Left renal cortex interstitium (tissue), 4 donors: ENCODE data around the gene KCNT1. TPM values are rescaled to one million over a fixed set of nuclear protein-coding genes. Genes with fewer than 3 reads are reported as not detected.
"Not testable (repeated sequence)": the region's sequence is repeated elsewhere in the genome, so short reads cannot be mapped to it uniquely, and the experiment has no call there.

Source experiments
- DNase-seq, 4 donors: peaks; one replicate each; pipeline ENCODE4 v3.0.0-alpha.2; 2013; ENCODE audit warnings: low read depth in 4 of 4, low spot score in 2 of 4, missing footprints in 1 of 4
- polyA plus RNA-seq, 4 donors: library from polyadenylated mRNA; unstranded; fragments of 120-200 nt; gene quantifications; one replicate each; pipeline ENCODE4 v1.2.1, GENCODE V29; 2013; ENCODE audit not compliant: insufficient read length in 4 of 4

KCNT1 gene
- under 1 TPM; 0.06 to 0.38 (median 0.21) TPM for polyA plus RNA-seq

- DNase-seq, result peak in 2 of 4 donors; percentile 32 to 62
Measured at GRCh38 chr9:135701959-135702721, at the start of gene KCNT1. TSS of gene KCNT1 (plus strand) at chr9:135702185. CDS start at chr9:135702259, 74 bp downstream.

GRCh38 chr9:135655317-135655716 lies 46.7 kb upstream of the KCNT1 start:
- no peak for DNase-seq

GRCh38 chr9:135657416-135657815 lies 44.6 kb upstream of the KCNT1 start:
- DNase-seq, result no peak

- DNase-seq, result no peak
Measured at GRCh38 chr9:135659252-135659651, 42.7 kb upstream of the KCNT1 start.

- no peak for DNase-seq
Measured at GRCh38 chr9:135660407-135660806, 41.6 kb upstream of the KCNT1 start.

GRCh38 chr9:135661816-135662560 lies 40.0 kb upstream of the KCNT1 start:
- no peak for DNase-seq

- no peak for DNase-seq
Measured at GRCh38 chr9:135662758-135663450, 39.1 kb upstream of the KCNT1 start, which contains the start of gene LCN9. TSS of gene LCN9 (plus strand) at chr9:135663309. CDS start at chr9:135663322, 13 bp downstream.

- DNase-seq, result no peak
Measured at GRCh38 chr9:135663451-135663770, 38.6 kb upstream of the KCNT1 start.

- no peak for DNase-seq
Measured at GRCh38 chr9:135663857-135664256, 38.1 kb upstream of the KCNT1 start.

- no peak for DNase-seq
Measured at GRCh38 chr9:135664266-135664665, 37.7 kb upstream of the KCNT1 start.

GRCh38 chr9:135664801-135665794 lies 36.9 kb upstream of the KCNT1 start:
- no peak for DNase-seq

- DNase-seq, result no peak
Measured at GRCh38 chr9:135665795-135666189, 36.2 kb upstream of the KCNT1 start.

- no peak for DNase-seq
Measured at GRCh38 chr9:135666534-135667462, 35.2 kb upstream of the KCNT1 start.

GRCh38 chr9:135667463-135668001 lies 34.5 kb upstream of the KCNT1 start:
- DNase-seq, result no peak

GRCh38 chr9:135669018-135669417 lies 33.0 kb upstream of the KCNT1 start:
- DNase-seq, result not testable (repeated sequence)

GRCh38 chr9:135669616-135670285 lies 32.2 kb upstream of the KCNT1 start:
- DNase-seq, result no peak

- no peak for DNase-seq
Measured at GRCh38 chr9:135670721-135671590, 31.0 kb upstream of the KCNT1 start.
